Measurements from ENCODE around the gene TRIM23. TPM values are rescaled to one million over a fixed set of nuclear protein-coding genes. Genes with fewer than 3 reads are reported as not detected.

Gene TRIM23
- polyA plus RNA-seq, 2 of the 4 experiments (the other 2 are of a cell fraction): 11.7 to 12.9 TPM

DNA sequence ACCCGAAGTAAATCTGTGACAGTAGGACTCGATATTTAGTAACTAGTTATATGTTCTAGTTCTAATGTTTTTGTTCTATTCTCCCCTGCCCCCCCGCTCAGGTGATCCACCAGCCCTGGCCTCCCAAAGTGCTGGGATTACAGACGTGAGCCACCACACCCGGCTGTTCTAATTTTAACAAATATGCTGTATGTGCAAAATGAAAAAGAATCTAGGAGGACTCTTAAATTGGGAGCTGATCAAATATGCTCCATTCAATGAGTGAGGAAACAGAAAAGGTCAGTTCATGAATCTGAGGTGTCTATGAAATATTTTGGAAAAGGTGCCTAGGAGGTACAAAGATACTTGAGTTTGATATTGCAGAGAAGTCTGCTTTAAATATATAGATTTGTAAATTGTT, 78.0 kb downstream of the TRIM23 start:
- H3K4me1 ChIP-seq: no peaks in the 10 kb centered on the region
- H3K27ac ChIP-seq: no peak overlapping the region
- FAIRE-seq (no peak), DNase-seq (ENCODE audit: low read depth in 1 of 2, low spot score in 1 of 2) (no peak), ATAC-seq (no peak)
- WGBS (ENCODE audit: missing lambda C conversion rate): 92% methylated on average over 5 of the region's 5 CpGs
- CTCF ChIA-PET: interaction anchor here (1.2 kb wide), 1 partner anchor 11 kb away, joined by 3 read pairs; no protein-coding TSS in a partner anchor
- H3K9me3 ChIP-seq: no peaks in the 10 kb centered on the region
- no peak overlapping the region for H3K4me3 ChIP-seq
- TF ChIP-seq MAFK (IDR thresholded peaks at IDR 0.05; ENCODE audit: partially characterized antibody): peak; percentile 36
- no peak for TF ChIP-seq CHD4 (IDR thresholded peaks at IDR 0.05; ENCODE audit: borderline replicate concordance)
- H3K4me2 ChIP-seq: no peak overlapping the region
- POLR2A ChIA-PET: no interaction called here

DNA sequence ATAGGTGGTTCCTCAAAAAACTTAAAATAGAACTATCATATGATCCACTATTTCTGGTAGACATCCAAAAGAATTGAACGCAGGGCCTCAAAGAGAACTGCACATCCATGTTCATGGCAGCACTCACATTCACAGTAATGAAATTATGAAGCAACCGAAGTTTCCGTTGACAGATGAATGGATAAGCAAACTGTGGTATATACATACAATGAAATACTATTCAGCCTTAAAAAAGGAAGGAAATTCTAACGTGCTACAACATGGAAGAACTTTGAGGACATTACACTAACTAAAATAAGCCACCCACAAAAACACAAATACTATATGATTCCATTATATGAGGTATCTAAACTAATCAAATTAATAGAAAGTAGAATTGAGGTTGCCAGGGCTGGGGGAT, 79.7 kb downstream of the TRIM23 start:
- no peaks in the 10 kb centered on the region for H3K9me3 ChIP-seq
- DNase-seq (ENCODE audit: low read depth in 1 of 2, low spot score in 1 of 2) (no peak), ATAC-seq (no peak), FAIRE-seq (no peak)
- no peaks in the 10 kb centered on the region for H3K4me1 ChIP-seq
- H3K4me3 ChIP-seq: no peak overlapping the region
- ChIA-PET CTCF (no interaction called here), POLR2A (no interaction called here)
- WGBS (ENCODE audit: missing lambda C conversion rate): 91% methylated on average over 4 of the region's 4 CpGs
- no peak overlapping the region for H3K4me2 ChIP-seq
- no peak overlapping the region for H3K27ac ChIP-seq
- TF ChIP-seq CEBPB (IDR thresholded peaks at IDR 0.05) (no peak), RAD21 (conservative IDR thresholded peaks at IDR 0.05 in 1 of 2, IDR thresholded peaks at IDR 0.05 in 1 of 2) (no peak), POLR2AphosphoS2 (conservative IDR thresholded peaks at IDR 0.05; ENCODE audit: low read length) (no peak), CHD4 (IDR thresholded peaks at IDR 0.05; ENCODE audit: borderline replicate concordance) (no peak), JUN (IDR thresholded peaks at IDR 0.05) (no peak), TFCP2L1 (CRISPR knock-in tag; IDR thresholded peaks at IDR 0.05) (no peak), JUNB (IDR thresholded peaks at IDR 0.05) (no peak), EP300 (IDR thresholded peaks at IDR 0.05) (no peak), NR3C1 (IDR thresholded peaks at IDR 0.05) (no peak), RNF2 (IDR thresholded peaks at IDR 0.05; ENCODE audit: borderline replicate concordance, low read depth) (no peak), RCOR1 (IDR thresholded peaks at IDR 0.05; ENCODE audit: low read depth, low read length) (no peak), ZFP36 (IDR thresholded peaks at IDR 0.05; ENCODE audit: borderline replicate concordance, partially characterized antibody) (no peak), SREBF2 (IDR thresholded peaks at IDR 0.05) (no peak)
- TF ChIP-seq, protein P1, sequence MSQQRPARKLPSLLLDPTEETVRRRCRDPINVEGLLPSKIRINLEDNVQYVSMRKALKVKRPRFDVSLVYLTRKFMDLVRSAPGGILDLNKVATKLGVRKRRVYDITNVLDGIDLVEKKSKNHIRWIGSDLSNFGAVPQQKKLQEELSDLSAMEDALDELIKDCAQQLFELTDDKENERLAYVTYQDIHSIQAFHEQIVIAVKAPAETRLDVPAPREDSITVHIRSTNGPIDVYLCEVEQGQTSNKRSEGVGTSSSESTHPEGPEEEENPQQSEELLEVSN (IDR thresholded peaks at IDR 0.05; ENCODE audit: borderline replicate concordance, low read depth): no peak
- TF ChIP-seq, protein P2, sequence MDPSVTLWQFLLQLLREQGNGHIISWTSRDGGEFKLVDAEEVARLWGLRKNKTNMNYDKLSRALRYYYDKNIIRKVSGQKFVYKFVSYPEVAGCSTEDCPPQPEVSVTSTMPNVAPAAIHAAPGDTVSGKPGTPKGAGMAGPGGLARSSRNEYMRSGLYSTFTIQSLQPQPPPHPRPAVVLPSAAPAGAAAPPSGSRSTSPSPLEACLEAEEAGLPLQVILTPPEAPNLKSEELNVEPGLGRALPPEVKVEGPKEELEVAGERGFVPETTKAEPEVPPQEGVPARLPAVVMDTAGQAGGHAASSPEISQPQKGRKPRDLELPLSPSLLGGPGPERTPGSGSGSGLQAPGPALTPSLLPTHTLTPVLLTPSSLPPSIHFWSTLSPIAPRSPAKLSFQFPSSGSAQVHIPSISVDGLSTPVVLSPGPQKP (IDR thresholded peaks at IDR 0.05; ENCODE audit: low read depth, low read length): no peak

DNA sequence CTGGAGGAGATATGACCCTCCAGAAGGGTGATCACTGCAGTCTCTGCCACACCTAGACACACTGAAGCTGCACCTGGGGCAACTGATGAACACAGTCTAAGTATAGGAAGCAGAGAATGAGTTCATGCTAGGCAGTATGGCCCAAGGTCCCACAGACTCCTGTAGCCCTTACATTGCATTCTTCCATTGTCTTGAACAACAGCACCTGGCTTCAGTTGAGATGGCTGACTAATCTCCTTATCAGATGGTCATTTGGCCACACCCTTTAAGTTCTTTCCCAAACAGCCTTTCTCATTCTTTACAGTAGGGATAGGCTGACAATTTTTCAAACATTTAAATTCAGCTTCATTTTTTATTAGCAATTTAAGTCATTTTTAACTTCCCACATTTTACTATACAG, 84.3 kb downstream of the TRIM23 start:
- DNase-seq (ENCODE audit: low read depth in 1 of 2, low spot score in 1 of 2) (peak in 1 of 2 experiments; percentile 6), FAIRE-seq (no peak), ATAC-seq (peak in 1 of 2 experiments; percentile 34; a peak in 2 of 6 replicates)
- Histone ChIP-seq H3K4me2 (no peak overlapping the region), H3K9me3 (no peaks in the 10 kb centered on the region), H3K27ac (no peak overlapping the region), H3K4me3 (no peak overlapping the region), H3K4me1 (no peaks in the 10 kb centered on the region)
- TF ChIP-seq, protein P3, sequence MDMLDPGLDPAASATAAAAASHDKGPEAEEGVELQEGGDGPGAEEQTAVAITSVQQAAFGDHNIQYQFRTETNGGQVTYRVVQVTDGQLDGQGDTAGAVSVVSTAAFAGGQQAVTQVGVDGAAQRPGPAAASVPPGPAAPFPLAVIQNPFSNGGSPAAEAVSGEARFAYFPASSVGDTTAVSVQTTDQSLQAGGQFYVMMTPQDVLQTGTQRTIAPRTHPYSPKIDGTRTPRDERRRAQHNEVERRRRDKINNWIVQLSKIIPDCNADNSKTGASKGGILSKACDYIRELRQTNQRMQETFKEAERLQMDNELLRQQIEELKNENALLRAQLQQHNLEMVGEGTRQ (IDR thresholded peaks at IDR 0.05): no peak
- CTCF ChIA-PET: interaction anchor here (0.5 to 1.2 kb wide), 3 partner anchors 9 to 469 kb away, joined by 3 to 4 read pairs (median 4); no protein-coding TSS in a partner anchor
- POLR2A ChIA-PET: no interaction called here

Small RNA genes within 50 kb of the gene (small RNA-seq; reads per million reads assigned to genes)
- gene RNU6-540P: 0 reads per million in 6 experiments

Other genes starting within 250 kb of the TRIM23 start
- gene ADAMTS6, start 142.4 kb downstream of the TRIM23 start, polyA plus RNA-seq (2011; rRNA removed): 0.66 and 0.69 TPM in 2 replicates
- gene ADAMTS6, start 142.4 kb downstream of the TRIM23 start, polyA plus RNA-seq (2017; fragmentation: RNase III; extraction: RNeasy Plus Mini Kit Qiagen cat#74134 plus additional on column Dnase treatment): 0.18 to 0.51 TPM (median 0.22 TPM) in 3 replicates
- 35.1 and 71.2 TPM in 2 replicates for gene CENPK, start 61.2 kb downstream of the TRIM23 start, polyA plus RNA-seq (2011; rRNA removed)
- gene CENPK, start 61.2 kb downstream of the TRIM23 start, polyA plus RNA-seq (2017; fragmentation: RNase III; extraction: RNeasy Plus Mini Kit Qiagen cat#74134 plus additional on column Dnase treatment): 66.8 to 72.7 TPM (median 66.8 TPM) in 3 replicates
- gene PPWD1, start 61.0 kb downstream of the TRIM23 start, polyA plus RNA-seq (2011; rRNA removed): 15.3 and 18.5 TPM in 2 replicates
- gene PPWD1, start 61.0 kb downstream of the TRIM23 start, polyA plus RNA-seq (2017; fragmentation: RNase III; extraction: RNeasy Plus Mini Kit Qiagen cat#74134 plus additional on column Dnase treatment): 26.8 to 31.3 TPM (median 27.7 TPM) in 3 replicates
- gene SHLD3, start 694 bp upstream of the TRIM23 start, polyA plus RNA-seq (2011; rRNA removed): 4.5 and 5.0 TPM in 2 replicates
- gene SHLD3, start 694 bp upstream of the TRIM23 start, polyA plus RNA-seq (2017; fragmentation: RNase III; extraction: RNeasy Plus Mini Kit Qiagen cat#74134 plus additional on column Dnase treatment): 2.7 to 3.3 TPM (median 3.2 TPM) in 3 replicates
- 28.8 and 35.1 TPM in 2 replicates for gene TRAPPC13, start 694 bp upstream of the TRIM23 start, polyA plus RNA-seq (2011; rRNA removed)
- 17.2 to 18.6 TPM (median 18.5 TPM) in 3 replicates for gene TRAPPC13, start 694 bp upstream of the TRIM23 start, polyA plus RNA-seq (2017; fragmentation: RNase III; extraction: RNeasy Plus Mini Kit Qiagen cat#74134 plus additional on column Dnase treatment)
- gene SGTB, start 97.8 kb upstream of the TRIM23 start, polyA plus RNA-seq (2011; rRNA removed): 13.9 and 17.4 TPM in 2 replicates
- gene SGTB, start 97.8 kb upstream of the TRIM23 start, polyA plus RNA-seq (2017; fragmentation: RNase III; extraction: RNeasy Plus Mini Kit Qiagen cat#74134 plus additional on column Dnase treatment): 8.0 to 9.3 TPM (median 8.6 TPM) in 3 replicates
- 74.2 and 88.9 TPM in 2 replicates for gene NLN, start 97.9 kb upstream of the TRIM23 start, polyA plus RNA-seq (2011; rRNA removed)
- gene NLN, start 97.9 kb upstream of the TRIM23 start, polyA plus RNA-seq (2017; fragmentation: RNase III; extraction: RNeasy Plus Mini Kit Qiagen cat#74134 plus additional on column Dnase treatment): 68.6 to 79.2 TPM (median 69.3 TPM) in 3 replicates